Measurements from ENCODE around the gene SCG2.
"Not testable (repeated sequence)": the region's sequence is repeated elsewhere in the genome, so short reads cannot be mapped to it uniquely, and the experiment has no call there.

The SCG2 gene

DNA sequence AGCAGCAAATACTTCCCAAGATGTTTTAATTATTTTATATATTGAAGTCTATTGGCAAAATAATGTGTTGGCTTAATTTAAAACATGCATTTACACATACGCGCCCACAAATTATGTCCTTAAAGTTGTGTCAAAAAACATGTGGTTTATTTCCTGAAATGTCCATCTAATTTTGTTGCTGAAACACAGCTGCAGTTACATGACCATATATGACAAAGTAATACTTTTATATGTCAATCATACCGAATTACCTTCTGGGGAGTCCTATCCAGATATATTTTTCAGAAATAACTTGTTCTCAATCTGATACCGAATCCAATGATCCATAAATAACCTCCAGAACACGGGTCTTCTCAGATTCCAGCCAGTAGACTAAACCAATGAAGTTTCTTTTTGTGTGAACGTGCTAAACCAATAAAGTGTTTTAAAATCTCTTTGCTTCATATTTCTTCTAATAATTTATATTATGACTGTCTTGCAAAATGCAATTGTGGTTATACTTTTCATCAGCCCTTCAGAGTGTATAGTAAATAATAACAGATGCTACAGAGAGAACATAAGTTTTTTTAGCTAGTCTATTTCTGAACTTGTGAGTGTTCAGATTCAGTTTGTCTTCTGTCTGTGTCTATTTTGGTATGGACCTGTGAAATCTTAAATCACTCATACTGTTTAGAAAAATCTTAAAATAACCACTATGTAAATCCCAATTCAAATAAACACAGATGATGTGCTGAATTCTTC is 2.4 kb downstream of the SCG2 start:
- Histone ChIP-seq H3K4me3 (ENCODE audit: insufficient read length, low read depth) (no peak overlapping the region), H3K9me3 (ENCODE audit: insufficient read depth, low read length) (no peaks in the 10 kb centered on the region), H3K27me3 (ENCODE audit: insufficient read depth, insufficient read length) (no peaks in the 10 kb centered on the region), H3K4me1 (ENCODE audit: insufficient read depth, insufficient read length) (no peaks in the 10 kb centered on the region), H3K36me3 (ENCODE audit: insufficient read depth, insufficient read length, low read length) (peaks cover 12% of the 10 kb centered on the region), H3K9ac (ENCODE audit: insufficient read length, low read depth) (no peak overlapping the region)
- DNase-seq (ENCODE audit: low read depth, low spot score), result no peak
- no peak for TF ChIP-seq YY1 (IDR thresholded peaks at IDR 0.05; ENCODE audit: insufficient read depth, insufficient read length)
- no peak for TF ChIP-seq ZNF274 (IDR thresholded peaks at IDR 0.05; ENCODE audit: low read depth, low read length)
- TF ChIP-seq SUZ12 (IDR thresholded peaks at IDR 0.05; ENCODE audit: extremely low read depth, insufficient read depth, insufficient read length), result no peak

DNA sequence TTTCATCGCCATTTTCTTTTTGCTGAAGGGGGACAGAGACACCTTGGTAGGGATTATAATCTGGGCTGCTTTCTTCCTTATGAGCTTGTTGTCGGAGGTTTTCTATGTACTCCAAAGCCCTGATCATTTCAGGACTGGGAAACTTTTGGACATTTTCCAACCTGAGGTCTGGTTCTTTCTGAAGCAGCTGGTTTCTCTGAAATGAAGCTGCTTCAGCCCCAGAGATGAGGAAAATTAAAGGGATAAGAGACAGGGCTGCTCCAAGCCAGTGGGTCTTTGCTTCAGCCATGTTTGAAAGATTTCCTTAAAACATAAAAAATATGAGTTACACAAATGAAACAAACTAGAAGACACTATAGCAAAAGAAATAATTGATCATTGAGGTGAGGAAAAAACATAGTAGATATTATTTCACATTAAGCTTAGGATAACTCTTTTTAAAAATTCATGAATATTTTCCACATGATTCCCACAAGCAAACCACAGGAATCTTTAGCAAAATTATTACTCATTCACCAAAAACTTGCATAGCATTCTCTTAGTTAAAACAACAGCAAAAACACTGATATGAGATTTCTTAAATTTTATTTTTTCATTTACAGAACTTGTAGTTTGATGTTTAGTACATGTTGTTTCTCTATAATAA is 3.0 kb downstream of the SCG2 start:
- no peak for DNase-seq (ENCODE audit: low read depth, low spot score)

GRCh38 chr2:223597076-223597475 is 5.1 kb downstream of the SCG2 start:
- Histone ChIP-seq H3K27me3 (ENCODE audit: insufficient read depth, insufficient read length) (no peaks in the 10 kb centered on the region), H3K9ac (ENCODE audit: insufficient read length, low read depth) (no peak overlapping the region), H3K9me3 (ENCODE audit: insufficient read depth, low read length) (no peaks in the 10 kb centered on the region), H3K4me1 (ENCODE audit: insufficient read depth, insufficient read length) (no peaks in the 10 kb centered on the region), H3K36me3 (ENCODE audit: insufficient read depth, insufficient read length, low read length) (peaks cover 12% of the 10 kb centered on the region), H3K4me3 (ENCODE audit: insufficient read length, low read depth) (no peak overlapping the region)
- TF ChIP-seq YY1 (IDR thresholded peaks at IDR 0.05; ENCODE audit: insufficient read depth, insufficient read length), result no peak
- no peak for TF ChIP-seq SUZ12 (IDR thresholded peaks at IDR 0.05; ENCODE audit: extremely low read depth, insufficient read depth, insufficient read length)
- DNase-seq (ENCODE audit: low read depth, low spot score), result no peak

More for the DNA sequence above, 3.0 kb downstream of the SCG2 start:
- Histone ChIP-seq H3K4me1 (ENCODE audit: insufficient read depth, insufficient read length) (no peaks in the 10 kb centered on the region), H3K36me3 (ENCODE audit: insufficient read depth, insufficient read length, low read length) (peaks cover 12% of the 10 kb centered on the region), H3K4me3 (ENCODE audit: insufficient read length, low read depth) (no peak overlapping the region), H3K9me3 (ENCODE audit: insufficient read depth, low read length) (no peaks in the 10 kb centered on the region), H3K27me3 (ENCODE audit: insufficient read depth, insufficient read length) (no peaks in the 10 kb centered on the region), H3K9ac (ENCODE audit: insufficient read length, low read depth) (no peak overlapping the region)
- TF ChIP-seq SUZ12 (IDR thresholded peaks at IDR 0.05; ENCODE audit: extremely low read depth, insufficient read depth, insufficient read length) (no peak), YY1 (IDR thresholded peaks at IDR 0.05; ENCODE audit: insufficient read depth, insufficient read length) (no peak), ZNF274 (IDR thresholded peaks at IDR 0.05; ENCODE audit: low read depth, low read length) (no peak)

DNA sequence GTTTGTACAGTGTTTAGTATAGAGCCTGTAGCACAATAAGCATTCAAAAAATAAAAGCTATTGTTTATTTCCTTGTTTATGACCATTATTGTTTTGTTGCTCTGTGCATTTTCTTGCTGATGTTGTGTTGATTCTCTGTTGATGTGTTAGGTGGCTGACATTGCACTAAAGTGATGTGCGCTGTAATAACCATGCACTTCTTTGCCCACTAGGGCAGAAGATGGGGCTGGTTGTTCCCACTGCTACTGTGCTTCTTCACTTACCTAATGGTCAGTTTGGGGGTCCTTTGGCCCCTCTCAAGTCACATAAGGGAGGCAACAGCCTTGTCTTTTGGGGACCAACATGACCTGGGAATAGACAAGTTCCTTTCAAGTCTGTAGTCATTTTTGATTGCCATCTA is 6.0 kb downstream of the SCG2 start:
- Histone ChIP-seq H3K9ac (ENCODE audit: insufficient read length, low read depth) (no peak overlapping the region), H3K27me3 (ENCODE audit: insufficient read depth, insufficient read length) (no peaks in the 10 kb centered on the region), H3K4me3 (ENCODE audit: insufficient read length, low read depth) (no peak overlapping the region), H3K36me3 (ENCODE audit: insufficient read depth, insufficient read length, low read length) (peaks cover 12% of the 10 kb centered on the region), H3K4me1 (ENCODE audit: insufficient read depth, insufficient read length) (no peaks in the 10 kb centered on the region), H3K9me3 (ENCODE audit: insufficient read depth, low read length) (no peaks in the 10 kb centered on the region)
- DNase-seq (ENCODE audit: low read depth, low spot score), result no peak
- TF ChIP-seq YY1 (IDR thresholded peaks at IDR 0.05; ENCODE audit: insufficient read depth, insufficient read length), result no peak
- TF ChIP-seq SUZ12 (IDR thresholded peaks at IDR 0.05; ENCODE audit: extremely low read depth, insufficient read depth, insufficient read length), result no peak
- TF ChIP-seq ZNF274 (IDR thresholded peaks at IDR 0.05; ENCODE audit: low read depth, low read length), result no peak

GRCh38 chr2:223594831-223595230 is 7.3 kb downstream of the SCG2 start:
- Histone ChIP-seq H3K4me3 (ENCODE audit: insufficient read length, low read depth) (no peak overlapping the region), H3K9me3 (ENCODE audit: insufficient read depth, low read length) (no peaks in the 10 kb centered on the region)
- TF ChIP-seq SUZ12 (IDR thresholded peaks at IDR 0.05; ENCODE audit: extremely low read depth, insufficient read depth, insufficient read length) (no peak), ZNF274 (IDR thresholded peaks at IDR 0.05; ENCODE audit: low read depth, low read length) (no peak), YY1 (IDR thresholded peaks at IDR 0.05; ENCODE audit: insufficient read depth, insufficient read length) (no peak)

GRCh38 chr2:223594259-223594658 is 7.9 kb downstream of the SCG2 start:
- Histone ChIP-seq H3K9me3 (ENCODE audit: insufficient read depth, low read length) (no peaks in the 10 kb centered on the region), H3K9ac (ENCODE audit: insufficient read length, low read depth) (no peak overlapping the region), H3K4me3 (ENCODE audit: insufficient read length, low read depth) (no peak overlapping the region), H3K27me3 (ENCODE audit: insufficient read depth, insufficient read length) (no peaks in the 10 kb centered on the region), H3K4me1 (ENCODE audit: insufficient read depth, insufficient read length) (no peaks in the 10 kb centered on the region), H3K36me3 (ENCODE audit: insufficient read depth, insufficient read length, low read length) (peaks cover 12% of the 10 kb centered on the region)
- no peak for DNase-seq (ENCODE audit: low read depth, low spot score)
- TF ChIP-seq YY1 (IDR thresholded peaks at IDR 0.05; ENCODE audit: insufficient read depth, insufficient read length), result no peak

More at GRCh38 chr2:223594831-223595230, 7.3 kb downstream of the SCG2 start:
- H3K9ac ChIP-seq (ENCODE audit: insufficient read length, low read depth), result no peak overlapping the region
- H3K36me3 ChIP-seq (ENCODE audit: insufficient read depth, insufficient read length, low read length), result peaks cover 12% of the 10 kb centered on the region
- no peak for DNase-seq (ENCODE audit: low read depth, low spot score)
- no peaks in the 10 kb centered on the region for H3K4me1 ChIP-seq (ENCODE audit: insufficient read depth, insufficient read length)
- H3K27me3 ChIP-seq (ENCODE audit: insufficient read depth, insufficient read length), result no peaks in the 10 kb centered on the region

DNA sequence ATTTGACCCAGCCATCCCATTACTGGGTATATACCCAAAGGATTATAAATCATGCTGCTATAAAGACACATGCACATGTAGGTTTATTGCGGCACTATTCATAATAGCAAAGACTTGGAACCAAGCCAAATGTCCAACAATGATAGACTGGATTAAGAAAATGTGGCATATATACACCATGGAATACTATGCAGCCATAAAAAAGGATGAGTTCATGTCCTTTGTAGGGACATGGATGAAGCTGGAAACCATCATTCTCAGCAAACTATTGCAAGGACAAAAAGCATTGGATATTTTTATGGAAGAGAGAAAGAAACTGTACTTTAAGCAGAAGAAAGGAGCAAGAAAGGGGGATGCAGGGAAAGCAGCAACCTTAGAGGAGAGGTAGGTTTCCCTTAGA is 9.5 kb downstream of the SCG2 start:
- not testable (repeated sequence) for H3K36me3 ChIP-seq (ENCODE audit: insufficient read depth, insufficient read length, low read length); H3K4me3 ChIP-seq (ENCODE audit: insufficient read length, low read depth); H3K27me3 ChIP-seq (ENCODE audit: insufficient read depth, insufficient read length); H3K9me3 ChIP-seq (ENCODE audit: insufficient read depth, low read length); H3K9ac ChIP-seq (ENCODE audit: insufficient read length, low read depth); H3K4me1 ChIP-seq (ENCODE audit: insufficient read depth, insufficient read length); DNase-seq (ENCODE audit: low read depth, low spot score)

Data from NT2/D1 (cell line).